ENCODE results near the gene HOXA10. TPM values are rescaled to one million over a fixed set of nuclear protein-coding genes. Genes with fewer than 3 reads are reported as not detected.

The HOXA10 gene
- total RNA-seq, 1 experiment from 2014 or later, result 6.1 TPM

GRCh38 chr7:27157702-27158431, 16.3 kb downstream of the HOXA10 start:
- DNase-seq (ENCODE audit: low spot score), result no peak

- no peak for DNase-seq (ENCODE audit: low spot score)
Measured at GRCh38 chr7:27156916-27157701, 17.0 kb downstream of the HOXA10 start.

GRCh38 chr7:27156508-27156898, 17.6 kb downstream of the HOXA10 start, which contains the start of gene HOXA7:
TSS of gene HOXA7 (minus strand) at chr7:27156675. CDS start at chr7:27156545, 130 bp downstream.
- DNase-seq (ENCODE audit: low spot score), result peak; percentile 49

- DNase-seq (ENCODE audit: low spot score), result no peak
Measured at GRCh38 chr7:27155816-27156507, 18.2 kb downstream of the HOXA10 start.

- DNase-seq (ENCODE audit: low spot score), result no peak
Measured at GRCh38 chr7:27154901-27155815, 19.0 kb downstream of the HOXA10 start.

- no peak for DNase-seq (ENCODE audit: low spot score)
Measured at GRCh38 chr7:27154369-27154768, 19.8 kb downstream of the HOXA10 start.

- no peak for DNase-seq (ENCODE audit: low spot score)
Measured at GRCh38 chr7:27153526-27153925, 20.6 kb downstream of the HOXA10 start.

- no peak for DNase-seq (ENCODE audit: low spot score)
Measured at GRCh38 chr7:27152816-27153442, 21.2 kb downstream of the HOXA10 start.

GRCh38 chr7:27151931-27152815, 21.9 kb downstream of the HOXA10 start, which contains the start of gene HOXA3:
TSS of gene HOXA3 (minus strand) at chr7:27152583. CDS start at chr7:27110640, 41,943 bp downstream.
- no peak for DNase-seq (ENCODE audit: low spot score)

GRCh38 chr7:27151341-27151930, 22.7 kb downstream of the HOXA10 start:
- no peak for DNase-seq (ENCODE audit: low spot score)

- peak; percentile 82 for DNase-seq (ENCODE audit: low spot score)
Measured at GRCh38 chr7:27150568-27151340, 23.4 kb downstream of the HOXA10 start.

- no peak for DNase-seq (ENCODE audit: low spot score)
Measured at GRCh38 chr7:27149842-27150567, 24.1 kb downstream of the HOXA10 start.

- peak; percentile 52 for DNase-seq (ENCODE audit: low spot score)
Measured at GRCh38 chr7:27148756-27149641, 25.1 kb downstream of the HOXA10 start.

- DNase-seq (ENCODE audit: low spot score), result no peak
Measured at GRCh38 chr7:27148031-27148755, 25.9 kb downstream of the HOXA10 start.

GRCh38 chr7:27147199-27148030, 26.7 kb downstream of the HOXA10 start, which contains the start of gene HOXA6:
TSS of gene HOXA6 (minus strand) at chr7:27147774. CDS start at chr7:27147749, 25 bp downstream.
- no peak for DNase-seq (ENCODE audit: low spot score)
